GM21737 (cell line): Measurements from ENCODE around the gene BICC1.
"Not testable (repeated sequence)": the region's sequence is repeated elsewhere in the genome, so short reads cannot be mapped to it uniquely, and the experiment has no call there.

ENCODE experiments used
- ATAC-seq: cut with Tn5 transposase; IDR thresholded peaks from one replicate; pipeline ENCODE4 v1.9.1; 2021; ENCODE audit warnings: mild to moderate bottlenecking, moderate library complexity; ENCODE audit not compliant: unreplicated experiment

The BICC1 gene

GRCh38 chr10:58843760-58844159 lies 331.1 kb downstream of the BICC1 start:
- ATAC-seq = no peak

- no peak for ATAC-seq
These were observed 332.0 kb downstream of the BICC1 start for GRCh38 chr10:58844680-58845079.

GRCh38 chr10:58846856-58847255 lies 334.2 kb downstream of the BICC1 start:
- ATAC-seq = no peak

- ATAC-seq = no peak
These were observed 338.9 kb downstream of the BICC1 start for GRCh38 chr10:58851606-58852005.

GRCh38 chr10:58853668-58854067 lies 341.0 kb downstream of the BICC1 start:
- ATAC-seq = no peak

- ATAC-seq = no peak
These were observed 342.1 kb downstream of the BICC1 start for GRCh38 chr10:58854811-58855210.

GRCh38 chr10:58856508-58857240 lies 344.0 kb downstream of the BICC1 start:
- no peak for ATAC-seq

GRCh38 chr10:58857251-58857805 lies 344.7 kb downstream of the BICC1 start:
- ATAC-seq = no peak

- ATAC-seq = not testable (repeated sequence)
These were observed 345.5 kb downstream of the BICC1 start for GRCh38 chr10:58858123-58858522.

GRCh38 chr10:58859526-58859925 lies 346.9 kb downstream of the BICC1 start:
- no peak for ATAC-seq

GRCh38 chr10:58867683-58868082 lies 355.0 kb downstream of the BICC1 start:
- no peak for ATAC-seq

GRCh38 chr10:58868736-58869435 lies 356.2 kb downstream of the BICC1 start:
- ATAC-seq = no peak

GRCh38 chr10:58870070-58870469 lies 357.4 kb downstream of the BICC1 start:
- no peak for ATAC-seq

GRCh38 chr10:58873161-58873560 lies 360.5 kb downstream of the BICC1 start:
- ATAC-seq = no peak
